ENCODE measurements around the gene PDZD7. TPM values are rescaled to one million over a fixed set of nuclear protein-coding genes. Genes with fewer than 3 reads are reported as not detected.
A peak's percentile ranks its signal among the peaks of the same experiment; 100 is the strongest.

PDZD7 gene
- total RNA-seq, 1 experiment from 2014 or later = 2.6 TPM

DNA sequence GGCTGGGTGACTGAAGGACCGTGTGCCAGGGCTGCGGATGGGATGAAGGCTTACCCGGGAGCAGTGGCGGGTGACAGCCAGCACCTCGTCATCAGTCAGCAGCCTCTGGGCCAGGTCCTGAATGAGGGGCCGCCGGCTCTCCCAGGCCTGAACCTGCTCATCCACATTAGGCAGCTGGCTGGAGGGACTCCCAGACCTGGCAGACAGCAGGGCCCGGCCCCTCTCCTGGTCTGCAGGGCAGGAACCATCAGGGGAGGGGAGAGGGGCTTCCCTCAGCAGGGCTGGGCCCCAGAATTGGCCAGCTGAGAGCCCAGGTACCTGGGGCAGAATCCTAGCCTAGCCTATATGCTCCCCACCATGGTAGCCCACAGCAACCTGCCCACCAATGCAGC lies 15.4 kb downstream of the PDZD7 start:
- Histone ChIP-seq H3K4me2 (ENCODE audit: low read depth, low read length, poor library complexity, severe bottlenecking) (peak overlapping the region; percentile 95), H3K79me2 (ENCODE audit: low read length) (no peaks in the 10 kb centered on the region), H3K4me3 (ENCODE audit: low read length) (no peak overlapping the region; the same call in 1 of the 2 replicates), H2AFZ (ENCODE audit: low read length) (no peak overlapping the region), H3K27ac (ENCODE audit: low read length) (peak overlapping the region; percentile 92), H4K20me1 (ENCODE audit: insufficient read depth, low read depth, low read length) (no peaks in the 10 kb centered on the region), H3K4me1 (ENCODE audit: low read length) (peaks cover 64% of the 10 kb centered on the region), H3K9me2 (replicated peaks; ENCODE audit: insufficient read depth, low read length) (no peaks in the 10 kb centered on the region), H3K9ac (ENCODE audit: low read length) (peak overlapping the region; percentile 61), H3K27me3 (ENCODE audit: low read length) (no peaks in the 10 kb centered on the region), H3K36me3 (ENCODE audit: insufficient read depth, low read length) (no peaks in the 10 kb centered on the region), H3K9me3 (ENCODE audit: low read length) (no peaks in the 10 kb centered on the region)
- DNase-seq = no peak

GRCh38 chr10:101014966-101015581 lies 15.9 kb downstream of the PDZD7 start:
- no peaks in the 10 kb centered on the region for H3K9me3 ChIP-seq (ENCODE audit: low read length)
- H3K36me3 ChIP-seq (ENCODE audit: insufficient read depth, low read length) = no peaks in the 10 kb centered on the region
- peak; percentile 72 for DNase-seq
- H3K79me2 ChIP-seq (ENCODE audit: low read length) = no peaks in the 10 kb centered on the region
- H3K9me2 ChIP-seq (replicated peaks; ENCODE audit: insufficient read depth, low read length) = no peaks in the 10 kb centered on the region
- peaks cover 64% of the 10 kb centered on the region for H3K4me1 ChIP-seq (ENCODE audit: low read length)
- peak overlapping the region; percentile 92 for H3K27ac ChIP-seq (ENCODE audit: low read length)
- peak overlapping the region; percentile 14; the same call in 1 of the 2 replicates for H3K4me3 ChIP-seq (ENCODE audit: low read length)
- H3K4me2 ChIP-seq (ENCODE audit: low read depth, low read length, poor library complexity, severe bottlenecking) = peak overlapping the region; percentile 95
- H3K9ac ChIP-seq (ENCODE audit: low read length) = peak overlapping the region; percentile 61
- H4K20me1 ChIP-seq (ENCODE audit: insufficient read depth, low read depth, low read length) = no peaks in the 10 kb centered on the region
- no peaks in the 10 kb centered on the region for H3K27me3 ChIP-seq (ENCODE audit: low read length)
- no peak overlapping the region; the same call in 1 of the 2 replicates for H2AFZ ChIP-seq (ENCODE audit: low read length)

GRCh38 chr10:101014230-101014884 lies 16.6 kb downstream of the PDZD7 start:
- H3K4me2 ChIP-seq (ENCODE audit: low read depth, low read length, poor library complexity, severe bottlenecking) = peak overlapping the region; percentile 95
- H3K27me3 ChIP-seq (ENCODE audit: low read length) = no peaks in the 10 kb centered on the region
- peak overlapping the region; percentile 14; the same call in 1 of the 2 replicates for H3K4me3 ChIP-seq (ENCODE audit: low read length)
- no peaks in the 10 kb centered on the region for H3K79me2 ChIP-seq (ENCODE audit: low read length)
- peak overlapping the region; percentile 92 for H3K27ac ChIP-seq (ENCODE audit: low read length)
- peak; percentile 91 for DNase-seq
- peaks cover 64% of the 10 kb centered on the region for H3K4me1 ChIP-seq (ENCODE audit: low read length)
- no peak overlapping the region for H2AFZ ChIP-seq (ENCODE audit: low read length)
- H3K9me2 ChIP-seq (replicated peaks; ENCODE audit: insufficient read depth, low read length) = no peaks in the 10 kb centered on the region
- no peaks in the 10 kb centered on the region for H3K36me3 ChIP-seq (ENCODE audit: insufficient read depth, low read length)
- H3K9ac ChIP-seq (ENCODE audit: low read length) = peak overlapping the region; percentile 61
- H3K9me3 ChIP-seq (ENCODE audit: low read length) = no peaks in the 10 kb centered on the region
- H4K20me1 ChIP-seq (ENCODE audit: insufficient read depth, low read depth, low read length) = no peaks in the 10 kb centered on the region

- Histone ChIP-seq H3K9ac (ENCODE audit: low read length) (no peak overlapping the region), H3K4me1 (ENCODE audit: low read length) (peaks cover 57% of the 10 kb centered on the region), H4K20me1 (ENCODE audit: insufficient read depth, low read depth, low read length) (no peaks in the 10 kb centered on the region), H3K79me2 (ENCODE audit: low read length) (no peaks in the 10 kb centered on the region), H3K27me3 (ENCODE audit: low read length) (no peaks in the 10 kb centered on the region), H3K9me3 (ENCODE audit: low read length) (no peaks in the 10 kb centered on the region), H3K27ac (ENCODE audit: low read length) (no peak overlapping the region), H3K4me3 (ENCODE audit: low read length) (no peak overlapping the region), H3K9me2 (replicated peaks; ENCODE audit: insufficient read depth, low read length) (no peaks in the 10 kb centered on the region), H2AFZ (ENCODE audit: low read length) (no peak overlapping the region), H3K4me2 (ENCODE audit: low read depth, low read length, poor library complexity, severe bottlenecking) (peak overlapping the region; percentile 27), H3K36me3 (ENCODE audit: insufficient read depth, low read length) (no peaks in the 10 kb centered on the region)
- no peak for DNase-seq
Measured at GRCh38 chr10:101013365-101013825, 17.5 kb downstream of the PDZD7 start.

DNA sequence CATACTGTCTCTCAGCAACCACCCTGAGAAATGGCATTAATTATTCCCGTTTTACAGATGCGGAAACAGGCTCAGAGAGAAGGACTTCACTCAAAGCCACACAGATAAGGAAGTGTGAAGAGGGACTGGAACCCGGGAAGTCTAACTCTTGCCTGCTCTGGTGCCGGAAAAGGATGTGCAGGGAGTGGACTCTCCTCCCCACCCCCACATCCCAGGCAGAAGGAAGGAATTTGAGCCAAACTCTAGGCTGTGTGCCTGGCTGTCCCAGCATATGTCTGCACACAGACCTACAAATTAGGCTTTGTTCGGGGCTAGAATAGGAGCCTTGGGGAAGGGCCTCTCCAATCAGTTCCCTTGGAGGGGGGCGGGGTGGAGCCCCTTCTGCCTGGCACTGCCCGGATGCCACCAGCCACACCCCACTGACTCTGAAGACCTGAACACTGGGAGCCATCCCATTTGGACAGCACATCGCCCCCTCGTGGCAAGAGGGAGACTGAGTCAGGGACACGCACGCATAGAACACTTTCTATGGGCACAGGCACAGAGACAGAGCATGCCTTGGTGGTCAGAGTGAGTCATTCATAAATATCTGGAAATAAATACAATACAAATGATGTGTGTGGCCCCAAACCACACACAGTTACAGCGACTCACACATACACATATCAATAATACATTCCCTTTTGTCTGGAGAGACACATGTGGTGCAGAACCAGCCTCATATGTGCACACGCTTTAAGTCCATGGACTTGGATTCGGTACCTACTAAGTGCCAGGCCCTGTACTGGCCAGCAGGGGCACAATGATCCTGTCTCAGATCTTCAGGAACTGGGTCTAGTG lies 18.2 kb downstream of the PDZD7 start:
- Histone ChIP-seq H3K27me3 (ENCODE audit: low read length) (no peaks in the 10 kb centered on the region), H3K79me2 (ENCODE audit: low read length) (no peaks in the 10 kb centered on the region), H2AFZ (ENCODE audit: low read length) (no peak overlapping the region), H3K9me3 (ENCODE audit: low read length) (no peaks in the 10 kb centered on the region), H3K27ac (ENCODE audit: low read length) (no peak overlapping the region), H3K4me3 (ENCODE audit: low read length) (no peak overlapping the region), H3K9ac (ENCODE audit: low read length) (no peak overlapping the region), H3K36me3 (ENCODE audit: insufficient read depth, low read length) (no peaks in the 10 kb centered on the region), H4K20me1 (ENCODE audit: insufficient read depth, low read depth, low read length) (no peaks in the 10 kb centered on the region), H3K4me2 (ENCODE audit: low read depth, low read length, poor library complexity, severe bottlenecking) (peak overlapping the region; percentile 27), H3K9me2 (replicated peaks; ENCODE audit: insufficient read depth, low read length) (no peaks in the 10 kb centered on the region), H3K4me1 (ENCODE audit: low read length) (peaks cover 51% of the 10 kb centered on the region)
- peak; percentile 92 for DNase-seq

DNA sequence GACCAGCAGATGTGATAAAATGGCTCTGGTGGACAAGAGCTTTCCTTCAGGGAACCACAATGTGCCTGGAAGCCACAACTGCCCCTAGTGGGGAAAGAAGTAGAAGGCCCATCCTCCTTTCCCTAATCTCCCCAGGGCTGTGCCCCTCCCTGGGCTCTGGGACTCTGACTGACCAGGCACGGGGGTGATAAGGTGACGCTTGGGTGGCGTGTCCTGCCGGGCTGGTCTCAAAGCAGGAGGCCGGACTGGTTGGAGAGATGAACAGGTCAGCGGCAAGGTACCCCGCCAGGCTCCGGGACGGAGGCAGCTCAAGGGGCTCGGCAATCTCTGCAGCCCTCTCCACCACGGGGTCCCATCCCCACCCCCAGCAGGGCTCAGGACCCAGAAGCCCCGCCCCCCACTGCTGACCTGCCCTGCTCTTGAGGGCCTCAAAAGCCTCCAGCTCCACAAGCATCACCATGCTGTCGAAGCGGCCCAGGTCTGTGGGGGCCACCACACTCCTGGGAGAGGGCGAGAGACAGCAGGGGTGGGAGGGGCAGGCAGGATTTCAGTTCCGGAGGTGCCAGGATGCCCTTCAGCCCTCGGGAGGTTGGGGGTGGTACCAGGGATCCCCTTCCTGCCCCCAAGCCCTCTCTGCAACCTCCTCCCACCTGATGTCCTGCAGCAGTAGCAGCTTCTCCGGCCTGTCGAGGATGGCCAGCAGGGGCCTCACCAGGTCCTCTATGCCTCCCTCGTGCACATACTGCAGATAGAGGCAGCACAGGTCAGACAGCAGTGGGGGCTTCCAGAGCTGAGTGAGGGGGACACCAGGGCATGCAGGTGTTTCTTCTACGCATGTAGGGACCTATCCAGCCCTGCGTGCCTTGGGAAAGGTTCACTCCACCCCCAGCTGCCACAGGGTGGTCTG lies 19.2 kb downstream of the PDZD7 start:
- Histone ChIP-seq H3K4me3 (ENCODE audit: low read length) (no peak overlapping the region), H3K27me3 (ENCODE audit: low read length) (no peaks in the 10 kb centered on the region), H3K4me2 (ENCODE audit: low read depth, low read length, poor library complexity, severe bottlenecking) (no peak overlapping the region), H3K27ac (ENCODE audit: low read length) (no peak overlapping the region), H3K79me2 (ENCODE audit: low read length) (no peaks in the 10 kb centered on the region), H3K4me1 (ENCODE audit: low read length) (peaks cover 41% of the 10 kb centered on the region), H2AFZ (ENCODE audit: low read length) (no peak overlapping the region), H3K36me3 (ENCODE audit: insufficient read depth, low read length) (no peaks in the 10 kb centered on the region), H3K9ac (ENCODE audit: low read length) (no peak overlapping the region), H4K20me1 (ENCODE audit: insufficient read depth, low read depth, low read length) (no peaks in the 10 kb centered on the region), H3K9me2 (replicated peaks; ENCODE audit: insufficient read depth, low read length) (no peaks in the 10 kb centered on the region), H3K9me3 (ENCODE audit: low read length) (no peaks in the 10 kb centered on the region)
- DNase-seq = no peak

DNA sequence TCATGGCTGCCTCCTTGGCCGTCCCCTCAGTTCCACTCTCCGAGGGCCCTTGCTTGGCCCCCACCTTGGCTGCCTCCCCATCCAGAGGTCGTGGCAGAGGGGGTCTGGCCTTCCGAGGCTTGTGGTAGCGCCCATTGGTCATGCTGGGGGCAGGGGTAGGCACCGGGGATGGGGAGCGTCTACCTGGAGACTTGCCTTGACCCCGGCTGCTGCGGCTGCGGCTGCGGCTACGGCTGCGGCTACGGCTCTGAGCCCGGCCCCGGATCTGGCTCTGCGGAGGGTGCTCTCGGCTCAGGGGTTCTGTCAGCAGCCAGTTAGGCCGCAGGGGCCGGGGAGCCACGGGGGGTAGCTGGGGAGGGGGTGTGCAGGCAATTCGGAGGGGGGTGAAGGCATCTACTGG lies 20.6 kb downstream of the PDZD7 start:
- no peaks in the 10 kb centered on the region for H3K9me3 ChIP-seq (ENCODE audit: low read length)
- no peaks in the 10 kb centered on the region for H3K9me2 ChIP-seq (replicated peaks; ENCODE audit: insufficient read depth, low read length)
- H3K27ac ChIP-seq (ENCODE audit: low read length) = no peak overlapping the region
- H3K36me3 ChIP-seq (ENCODE audit: insufficient read depth, low read length) = no peaks in the 10 kb centered on the region
- H3K9ac ChIP-seq (ENCODE audit: low read length) = no peak overlapping the region
- H3K4me2 ChIP-seq (ENCODE audit: low read depth, low read length, poor library complexity, severe bottlenecking) = no peak overlapping the region
- no peak overlapping the region for H2AFZ ChIP-seq (ENCODE audit: low read length)
- no peaks in the 10 kb centered on the region for H3K27me3 ChIP-seq (ENCODE audit: low read length)
- no peak for DNase-seq
- peaks cover 27% of the 10 kb centered on the region for H3K4me1 ChIP-seq (ENCODE audit: low read length)
- no peaks in the 10 kb centered on the region for H4K20me1 ChIP-seq (ENCODE audit: insufficient read depth, low read depth, low read length)
- no peaks in the 10 kb centered on the region for H3K79me2 ChIP-seq (ENCODE audit: low read length)
- H3K4me3 ChIP-seq (ENCODE audit: low read length) = no peak overlapping the region

Data from Karpas-422 (cell line).